Measurements from ENCODE around the gene DNAH10. TPM values are rescaled to one million over a fixed set of nuclear protein-coding genes. Genes with fewer than 3 reads are reported as not detected.

The DNAH10 gene
- total RNA-seq = under 0.01 TPM in 2 replicates

GRCh38 chr12:123761841-123762714, at the start of gene DNAH10:
DNAH10 (plus strand) TSS chr12:123762301; CDS start chr12:123762337, 36 bp downstream.

GRCh38 chr12:123972457-123973401, 210.6 kb downstream of the DNAH10 start, which contains the start of the genes CCDC92 and ZNF664:
CCDC92 (minus strand) TSS chr12:123972831; CDS start chr12:123944305, 28,526 bp downstream.
ZNF664 (plus strand) TSS chr12:123973215; CDS start chr12:124012145, 38,930 bp downstream.

Other genes with a start within 250 kb of the DNAH10 start
- gene RILPL1, start 228.6 kb upstream of the DNAH10 start, total RNA-seq = 5.3 and 6.4 TPM in 2 replicates
- 383 and 386 TPM in 2 replicates for gene TMED2, start 177.7 kb upstream of the DNAH10 start, total RNA-seq
- gene DDX55, start 160.2 kb upstream of the DNAH10 start, total RNA-seq = 15.2 and 25.6 TPM in 2 replicates
- 62.2 and 72.3 TPM in 2 replicates for gene EIF2B1, start 128.6 kb upstream of the DNAH10 start, total RNA-seq
- 61.4 and 68.0 TPM in 2 replicates for gene GTF2H3, start 128.5 kb upstream of the DNAH10 start, total RNA-seq
- 3.1 and 3.2 TPM in 2 replicates for gene TCTN2, start 91.2 kb upstream of the DNAH10 start, total RNA-seq
- 17.3 and 36.1 TPM in 2 replicates for gene ATP6V0A2, start 49.9 kb upstream of the DNAH10 start, total RNA-seq
- gene CCDC92, start 210.5 kb downstream of the DNAH10 start, total RNA-seq = 4.0 and 5.1 TPM in 2 replicates
- 57.6 and 69.5 TPM in 2 replicates for gene ZNF664, start 210.9 kb downstream of the DNAH10 start, total RNA-seq